Measurements from ENCODE around the gene C4A.

Gene C4A

GRCh38 chr6:31968791-31969711, 12.8 kb upstream of the C4A start:
- CTCF ChIA-PET = interaction anchor here (1.5 to 2.3 kb wide), 4 partner anchors 9 to 226 kb away, joined by 4 to 15 read pairs (median 7); partner anchors contain the start of gene SKIC2
- POLR2A ChIA-PET = interaction anchor here (0.6 to 1.5 kb wide), 4 partner anchors 10 to 106 kb away, joined by 3 to 4 read pairs (median 3); partner anchors contain the start of genes CFB, NELFE and SKIC2
- TF ChIP-seq CTCF (IDR thresholded peaks at IDR 0.05; ENCODE audit: insufficient read depth, low read length, missing control alignments) = no peak
- no peak for DNase-seq (ENCODE audit: low read depth, low spot score)
- no peak overlapping the region for H3K4me3 ChIP-seq (ENCODE audit: low read depth, low read length)

GRCh38 chr6:31969712-31970603, 11.9 kb upstream of the C4A start:
- no peak for DNase-seq (ENCODE audit: low read depth, low spot score)
- TF ChIP-seq CTCF (IDR thresholded peaks at IDR 0.05; ENCODE audit: insufficient read depth, low read length, missing control alignments) = no peak
- H3K4me3 ChIP-seq (ENCODE audit: low read depth, low read length) = peak overlapping the region; percentile 98
- CTCF ChIA-PET = interaction anchor here (0.8 to 2.3 kb wide), 4 partner anchors 10 to 225 kb away, joined by 3 to 15 read pairs (median 6); partner anchors contain the start of gene SKIC2
- POLR2A ChIA-PET = interaction anchor here (1.0 kb wide), 1 partner anchor 107 kb away, joined by 3 read pairs; no protein-coding TSS in a partner anchor

GRCh38 chr6:31970604-31971271, 11.1 kb upstream of the C4A start:
- TF ChIP-seq CTCF (IDR thresholded peaks at IDR 0.05; ENCODE audit: insufficient read depth, low read length, missing control alignments) = no peak
- POLR2A ChIA-PET = interaction anchor here (1.8 to 2.1 kb wide), 3 partner anchors 9 to 158 kb away, joined by 5 to 16 read pairs (median 5); partner anchors contain the start of genes ATF6B, NELFE and SKIC2
- DNase-seq (ENCODE audit: low read depth, low spot score) = no peak
- H3K4me3 ChIP-seq (ENCODE audit: low read depth, low read length) = peak overlapping the region; percentile 98
- CTCF ChIA-PET = interaction anchor here (0.8 to 2.3 kb wide), 6 partner anchors 7 to 225 kb away, joined by 3 to 15 read pairs (median 6); partner anchors contain the start of genes NELFE and SKIC2

- ChIA-PET POLR2A (interaction anchor here (0.8 to 2.1 kb wide), 10 partner anchors 10 to 218 kb away, joined by 3 to 16 read pairs (median 4); partner anchors contain the start of genes ATF6B, EGFL8, EHMT2 and NELFE), CTCF (interaction anchor here (0.7 to 1.8 kb wide), 4 partner anchors 8 to 77 kb away, joined by 3 to 9 read pairs (median 4); partner anchors contain the start of genes NELFE and SKIC2)
- peak overlapping the region; percentile 98 for H3K4me3 ChIP-seq (ENCODE audit: low read depth, low read length)
- no peak for DNase-seq (ENCODE audit: low read depth, low spot score)
- no peak for TF ChIP-seq CTCF (IDR thresholded peaks at IDR 0.05; ENCODE audit: insufficient read depth, low read length, missing control alignments)
Measured at GRCh38 chr6:31971279-31971992, 10.4 kb upstream of the C4A start.

All from AG04449 (cell line).